IMR-90 (cell line): ENCODE results near the gene PTCH2. TPM values are rescaled to one million over a fixed set of nuclear protein-coding genes. Genes with fewer than 3 reads are reported as not detected.

Experiments
- ATAC-seq: fragments of 200-7000 bp; cut with Tn5 transposase; 2 replicates; pipeline ENCODE4 v1.9.1; 2020; ENCODE audit warnings: low read depth, mild to moderate bottlenecking, moderate library complexity
- BruUV-seq: library from RNA; stranded (reverse); fragments of 400-500 nt; replicated peaks from 2 replicates; lab custom pipeline; 2021; lab: Mats Ljungman, UMichigan
- CTCF ChIA-PET: fragments of 300-600 bp; formaldehyde crosslinking; extraction: SDS; loops from one replicate; lab custom pipeline; 2021; ENCODE audit warnings: antibody characterized with exemption; lab: Yijun Ruan, JAX
- POLR2A ChIA-PET: fragments of 300-600 bp; sonication (Branson Sonifier 250); formaldehyde crosslinking; loops from one replicate; lab custom pipeline; 2022; ENCODE audit warnings: antibody characterized with exemption; ENCODE audit not compliant: unreplicated experiment; lab: Charles Lee
- DNase-seq: peaks from one replicate; pipeline ENCODE4 v3.0.0; 2013
- H2AFZ ChIP-seq: replicated peaks from 2 replicates; pipeline ENCODE3; 2013; ENCODE audit warnings: low read length, mild to moderate bottlenecking; ENCODE audit not compliant: poor library complexity
- H2AK5ac ChIP-seq: 2 replicates; pipeline ENCODE4 v1.6.1; 2013; ENCODE audit warnings: low read depth, low read length, inconsistent platforms
- H2AK9ac ChIP-seq: replicated peaks from 2 replicates; pipeline ENCODE3; 2013; ENCODE audit warnings: mild to moderate bottlenecking, low read depth, low read length, moderate library complexity; ENCODE audit not compliant: poor library complexity
- H2BK120ac ChIP-seq: 2 replicates; pipeline ENCODE4 v1.6.1; 2013; ENCODE audit warnings: low read depth, low read length, inconsistent platforms
- H2BK15ac ChIP-seq: 3 replicates; pipeline ENCODE4 v1.6.1; 2013; ENCODE audit warnings: low read depth, low read length, inconsistent platforms
- H2BK20ac ChIP-seq: 2 replicates; pipeline ENCODE4 v1.6.1; 2013; ENCODE audit warnings: low read depth, mild to moderate bottlenecking, inconsistent platforms, low read length, moderate library complexity
- H2BK5ac ChIP-seq: 2 replicates; pipeline ENCODE4 v1.6.1; 2013; ENCODE audit warnings: mild to moderate bottlenecking, low read depth, low read length, inconsistent platforms; ENCODE audit not compliant: poor library complexity, severe bottlenecking
- H3K14ac ChIP-seq: replicated peaks from 2 replicates; pipeline ENCODE4 v1.6.1; 2013; ENCODE audit warnings: low read depth, low read length, inconsistent platforms
- H3K18ac ChIP-seq: 2 replicates; pipeline ENCODE4 v1.6.1; 2013; ENCODE audit warnings: low read depth, low read length, control low read depth
- H3K23ac ChIP-seq: 2 replicates; pipeline ENCODE4 v1.6.1; 2013; ENCODE audit warnings: low read depth, low read length, inconsistent platforms
- H3K27ac ChIP-seq: 2 replicates; pipeline ENCODE4 v1.5.1; 2013; ENCODE audit warnings: mild to moderate bottlenecking, control low read depth, low read length; ENCODE audit not compliant: insufficient read depth
- H3K27me3 ChIP-seq: 2 replicates; pipeline ENCODE4 v1.6.1; 2013; ENCODE audit warnings: low read length; ENCODE audit not compliant: control insufficient read depth, insufficient read depth
- H3K36me3 ChIP-seq: 2 replicates; pipeline ENCODE4 v1.6.1; 2013; ENCODE audit warnings: low read length, mixed read lengths; ENCODE audit not compliant: control insufficient read depth, insufficient read depth
- H3K4ac ChIP-seq: 2 replicates; pipeline ENCODE4 v1.6.1; 2013; ENCODE audit warnings: low read depth, low read length, inconsistent platforms
- H3K4me1 ChIP-seq: 2 replicates; pipeline ENCODE4 v1.6.1; 2013; ENCODE audit warnings: low read length, mixed read lengths; ENCODE audit not compliant: control insufficient read depth, insufficient read depth
- H3K4me2 ChIP-seq: 2 replicates; pipeline ENCODE4 v1.6.1; 2013; ENCODE audit warnings: low read depth, mild to moderate bottlenecking, control low read depth, low read length, moderate library complexity
- H3K4me3 ChIP-seq: 2 replicates; pipeline ENCODE4 v1.5.1; 2013; ENCODE audit warnings: low read depth, mild to moderate bottlenecking, control low read depth, low read length, moderate library complexity; ENCODE audit not compliant: insufficient read depth
- H3K56ac ChIP-seq: 2 replicates; pipeline ENCODE4 v1.6.1; 2013; ENCODE audit warnings: low read length, inconsistent platforms; ENCODE audit not compliant: insufficient read depth; ENCODE audit errors: extremely low read depth
- H3K79me1 ChIP-seq, 2 experiments: 2 replicates each; pipeline ENCODE4 v1.6.1; 2013; ENCODE audit warnings: low read length in 2 of 2, inconsistent platforms in 1 of 2, low read depth in 1 of 2
- H3K9ac ChIP-seq: 2 replicates; pipeline ENCODE4 v1.6.1; 2013; ENCODE audit warnings: low read depth, low read length, control low read depth
- H3K9me1 ChIP-seq: 2 replicates; pipeline ENCODE4 v1.6.1; 2013; ENCODE audit warnings: low read length, inconsistent platforms; ENCODE audit not compliant: insufficient read depth
- H3K9me3 ChIP-seq: 2 replicates; pipeline ENCODE4 v1.6.1; 2013; ENCODE audit warnings: low read length; ENCODE audit not compliant: control insufficient read depth, insufficient read depth
- H4K20me1 ChIP-seq: 2 replicates; pipeline ENCODE4 v1.6.1; 2013; ENCODE audit warnings: low read length, inconsistent platforms; ENCODE audit not compliant: insufficient read depth
- H4K5ac ChIP-seq: 2 replicates; pipeline ENCODE4 v1.6.1; 2013; ENCODE audit warnings: mild to moderate bottlenecking, low read depth, low read length, control low read depth
- H4K8ac ChIP-seq, 2 experiments: 2 replicates each; pipeline ENCODE4 v1.6.1; 2013; ENCODE audit warnings: low read depth in 2 of 2, low read length in 2 of 2, control low read depth in 1 of 2, inconsistent platforms in 1 of 2
- H4K91ac ChIP-seq: 2 replicates; pipeline ENCODE4 v1.6.1; 2013; ENCODE audit warnings: low read depth, low read length, inconsistent platforms; ENCODE audit not compliant: insufficient read depth
- BHLHE40 ChIP-seq: fragments of 150-350 bp; IDR thresholded peaks from 2 replicates; pipeline ENCODE4 v1.6.1; 2016; ENCODE audit warnings: mild to moderate bottlenecking, low read depth, low read length
- CEBPB ChIP-seq: IDR thresholded peaks from 2 replicates; pipeline ENCODE4 v1.6.1; 2012; ENCODE audit warnings: low read depth, low read length, improper control_type of control experiment
- CTCF ChIP-seq: conservative IDR thresholded peaks from 2 replicates; pipeline ENCODE4 v1.5.1; 2012; ENCODE audit warnings: mild to moderate bottlenecking, low read depth, low read length, improper control_type of control experiment
- ELK1 ChIP-seq: fragments of 150-350 bp; IDR thresholded peaks from 2 replicates; pipeline ENCODE4 v1.6.1; 2016; ENCODE audit warnings: low read depth, mild to moderate bottlenecking, low read length, moderate library complexity, borderline replicate concordance
- FOS ChIP-seq: fragments of 150-350 bp; IDR thresholded peaks from 2 replicates; pipeline ENCODE4 v1.6.1; 2016; ENCODE audit warnings: low read depth, low read length
- MAFK ChIP-seq: IDR thresholded peaks from 2 replicates; pipeline ENCODE4 v1.6.1; 2012; ENCODE audit warnings: low read depth, low read length, improper control_type of control experiment
- MXI1 ChIP-seq: IDR thresholded peaks from 2 replicates; pipeline ENCODE4 v1.6.1; 2012; ENCODE audit warnings: low read depth, mild to moderate bottlenecking, low read length, moderate library complexity, borderline replicate concordance
- NFE2L2 ChIP-seq: fragments of 150-350 bp; IDR thresholded peaks from 2 replicates; pipeline ENCODE4 v1.6.1; 2016; ENCODE audit warnings: low read depth, mild to moderate bottlenecking, low read length
- POLR2A ChIP-seq: IDR thresholded peaks from 2 replicates; pipeline ENCODE4 v1.6.1; 2012; ENCODE audit warnings: mild to moderate bottlenecking, low read depth, low read length
- RAD21 ChIP-seq: IDR thresholded peaks from 2 replicates; pipeline ENCODE4 v1.6.1; 2012; ENCODE audit warnings: low read length, improper control_type of control experiment
- RCOR1 ChIP-seq: IDR thresholded peaks from 2 replicates; pipeline ENCODE4 v1.6.1; 2012; ENCODE audit warnings: mild to moderate bottlenecking, low read length, improper control_type of control experiment; ENCODE audit not compliant: insufficient replicate concordance
- USF2 ChIP-seq: fragments of 150-350 bp; IDR thresholded peaks from 2 replicates; pipeline ENCODE4 v1.6.1; 2017; ENCODE audit warnings: mild to moderate bottlenecking, antibody characterized with exemption, low read length, low read depth
- WGBS, 2 experiments: methylation state at CpG; one replicate each; pipeline versions ENCODE4 v1.1.5 to v1.1.7; 2013; ENCODE audit warnings: missing lambda C conversion rate in 2 of 2; ENCODE audit not compliant: insufficient read length in 1 of 2; ENCODE audit errors: extremely low coverage in 2 of 2; 5-methylcytosine and 5-hydroxymethylcytosine counted together
- dilution Hi-C: fragments of 300-500 bp; cut with HindIII; formaldehyde crosslinking; loops from one replicate; pipeline ENCODE4 v1.14.3; 2018; ENCODE audit warnings: low sequenced_read_pairs; ENCODE audit not compliant: unreplicated experiment
- in situ Hi-C: fragments of 300-500 bp; cut with MboI; formaldehyde crosslinking; loops from 3 replicates; pipeline ENCODE4 v1.14.3; 2019; ENCODE audit warnings: low sequenced_read_pairs, inconsistent platforms, mixed read lengths
- intact Hi-C: fragments of 100-400 bp; cut with micrococcal nuclease; formaldehyde crosslinking; loops from 2 replicates; pipeline ENCODE4 v1.10.0; 2022
- polyA plus RNA-seq, 3 experiments: library from polyadenylated mRNA; depleted of rRNA; stranded (reverse); fragments of >200 nt; gene quantifications; 2 replicates each; pipeline ENCODE4 v1.2.3, GENCODE V29; 2012; ENCODE audit warnings: low replicate concordance in 1 of 3
- total RNA-seq: library from RNA; depleted of rRNA; stranded (reverse); fragments of >200 nt; gene quantifications from 2 replicates; pipeline ENCODE4 v1.2.3, GENCODE V29; 2012

The PTCH2 gene
- total and polyA plus RNA-seq, 2 of the 4 experiments (the other 2 are of a cell fraction): under 0.01 to 0.56 TPM

- ChIA-PET POLR2A (no interaction called here), CTCF (interaction anchor here (1.4 kb wide), 1 partner anchor 12 kb away, joined by 9 read pairs; the partner anchor contains the start of gene PLK3)
- H4K5ac ChIP-seq: no peak overlapping the region
- H3K4ac ChIP-seq: no peak overlapping the region
- H2AFZ ChIP-seq: peak overlapping the region; percentile 4
- no peak overlapping the region for H2AK9ac ChIP-seq
- H4K91ac ChIP-seq: no peak overlapping the region
- H2BK120ac ChIP-seq: no peak overlapping the region
- no peak overlapping the region for H3K56ac ChIP-seq
- H3K9me3 ChIP-seq: no peaks in the 10 kb centered on the region
- no peak overlapping the region for H4K8ac ChIP-seq
- H2AK5ac ChIP-seq: no peak overlapping the region
- no peak overlapping the region for H3K4me2 ChIP-seq
- H3K27ac ChIP-seq: no peak overlapping the region
- no peaks in the 10 kb centered on the region for H3K79me1 ChIP-seq
- intact Hi-C loops: no loop called here
- in situ Hi-C loops: no loop called here
- H3K27me3 ChIP-seq: peaks cover 2% of the 10 kb centered on the region; the same call in 1 of the 2 replicates
- no peak overlapping the region for H2BK20ac ChIP-seq
- dilution Hi-C loops: no loop called here
- DNase-seq (no peak), ATAC-seq (no peak)
- no peak overlapping the region for H2BK5ac ChIP-seq
- no CpG with 5 or more reads among the region's 10 CpGs for WGBS, 2 experiments
- TF ChIP-seq POLR2A (no peak), USF2 (no peak), BHLHE40 (no peak), NFE2L2 (no peak), RAD21 (no peak), CEBPB (no peak), CTCF (no peak), FOS (no peak), MXI1 (no peak), MAFK (no peak), RCOR1 (no peak), ELK1 (no peak)
- H3K9ac ChIP-seq: no peak overlapping the region
- H2BK15ac ChIP-seq: no peak overlapping the region
- H3K14ac ChIP-seq: no peak overlapping the region
- peaks cover 8% of the 10 kb centered on the region; the same call in 1 of the 2 replicates for H3K4me1 ChIP-seq
- H3K18ac ChIP-seq: no peak overlapping the region
- H3K9me1 ChIP-seq: no peaks in the 10 kb centered on the region
- BruUV-seq: no TSS peak
- H3K23ac ChIP-seq: no peak overlapping the region
- no peaks in the 10 kb centered on the region for H4K20me1 ChIP-seq
- H3K36me3 ChIP-seq: no peaks in the 10 kb centered on the region
- no peak overlapping the region for H3K4me3 ChIP-seq
Measured at GRCh38 chr1:44787506-44787905, 55.5 kb downstream of the PTCH2 start.
